Lung (tissue), 12 donors: ENCODE data around the gene ETF1. TPM values are rescaled to one million over a fixed set of nuclear protein-coding genes. Genes with fewer than 3 reads are reported as not detected.

Experiments used
- ATAC-seq: fragments of 200-7000 bp; cut with Tn5 transposase; one replicate; pipeline ENCODE4 v1.9.1; 2020; ENCODE audit warnings: moderate number of reproducible peaks; ENCODE audit not compliant: insufficient read depth, low FRiP score
- DNase-seq, 3 donors: peaks; one replicate each; pipeline ENCODE4 v3.0.0-alpha.2; 2013 to 2017
- H3K27ac ChIP-seq, 2 donors: one replicate each; pipeline ENCODE4 v1.5.1; 2013; ENCODE audit warnings: mild to moderate bottlenecking in 2 of 2, moderate library complexity in 2 of 2, control low read depth in 1 of 2, inconsistent platforms in 1 of 2, low read depth in 1 of 2, low read length in 1 of 2
- H3K27me3 ChIP-seq, 3 donors: one replicate each; pipeline ENCODE4 v1.5.1; 2013; ENCODE audit warnings: low read length in 2 of 3; ENCODE audit not compliant: control insufficient read depth in 3 of 3, insufficient read depth in 3 of 3
- H3K36me3 ChIP-seq, 4 donors: one replicate each; pipeline ENCODE4 v1.5.1; 2013; ENCODE audit warnings: low read length in 4 of 4, mild to moderate bottlenecking in 1 of 4, moderate library complexity in 1 of 4; ENCODE audit not compliant: control insufficient read depth in 4 of 4, insufficient read depth in 4 of 4
- H3K4me1 ChIP-seq, 5 donors: one replicate each; pipeline ENCODE4 v1.5.1; 2013; ENCODE audit warnings: low read length in 5 of 5, mild to moderate bottlenecking in 2 of 5, moderate library complexity in 1 of 5; ENCODE audit not compliant: control insufficient read depth in 5 of 5, insufficient read depth in 5 of 5
- H3K4me3 ChIP-seq: one replicate; pipeline ENCODE4 v1.5.1; 2013; ENCODE audit warnings: mild to moderate bottlenecking, control low read depth, moderate library complexity
- H3K9ac ChIP-seq, 2 donors: one replicate each; pipeline ENCODE4 v1.5.1; 2013; ENCODE audit warnings: low read length in 2 of 2, control low read depth in 1 of 2; ENCODE audit not compliant: insufficient read depth in 1 of 2
- H3K9me3 ChIP-seq, 4 donors: one replicate each; pipeline ENCODE4 v1.5.1; 2013; ENCODE audit warnings: low read length in 3 of 4, mild to moderate bottlenecking in 1 of 4, moderate library complexity in 1 of 4; ENCODE audit not compliant: control insufficient read depth in 4 of 4, insufficient read depth in 3 of 4
- WGBS, 2 donors: extraction: QIAGEN DNeasy Blood & Tissue Kit; methylation state at CpG; one replicate each; pipeline ENCODE4 v1.1.7; 2013; 5-methylcytosine and 5-hydroxymethylcytosine counted together
- polyA plus RNA-seq, 2 donors: library from polyadenylated mRNA; stranded (reverse); fragments of 200-250 nt; gene quantifications; one replicate each; pipeline ENCODE4 v1.2.1, GENCODE V29; 2013
- total RNA-seq, 2 donors: library from RNA; depleted of rRNA in 1 of 2; stranded (reverse); fragments of >200 nt in 1 of 2; gene quantifications; one replicate each; pipeline ENCODE4 v1.2.1, GENCODE V29; 2014 to 2021
- TF ChIP-seq, protein P1 (sequence below): IDR thresholded peaks from 2 replicates; pipeline ENCODE4 v1.5.1; 2012; ENCODE audit warnings: mild to moderate bottlenecking; ENCODE audit errors: control extremely low read depth, extremely low read depth
- donor health status: control.
- donor health status: control.
- donor health status: Bipolar disorder and iron deficiency.
- donor health status: healthy.
- donor health status: DM: yes; HTN: yes; CAD: no.

Gene ETF1
- total and polyA plus RNA-seq, 4 donors: 36.9 to 99.2 (median 62.8) TPM

DNA sequence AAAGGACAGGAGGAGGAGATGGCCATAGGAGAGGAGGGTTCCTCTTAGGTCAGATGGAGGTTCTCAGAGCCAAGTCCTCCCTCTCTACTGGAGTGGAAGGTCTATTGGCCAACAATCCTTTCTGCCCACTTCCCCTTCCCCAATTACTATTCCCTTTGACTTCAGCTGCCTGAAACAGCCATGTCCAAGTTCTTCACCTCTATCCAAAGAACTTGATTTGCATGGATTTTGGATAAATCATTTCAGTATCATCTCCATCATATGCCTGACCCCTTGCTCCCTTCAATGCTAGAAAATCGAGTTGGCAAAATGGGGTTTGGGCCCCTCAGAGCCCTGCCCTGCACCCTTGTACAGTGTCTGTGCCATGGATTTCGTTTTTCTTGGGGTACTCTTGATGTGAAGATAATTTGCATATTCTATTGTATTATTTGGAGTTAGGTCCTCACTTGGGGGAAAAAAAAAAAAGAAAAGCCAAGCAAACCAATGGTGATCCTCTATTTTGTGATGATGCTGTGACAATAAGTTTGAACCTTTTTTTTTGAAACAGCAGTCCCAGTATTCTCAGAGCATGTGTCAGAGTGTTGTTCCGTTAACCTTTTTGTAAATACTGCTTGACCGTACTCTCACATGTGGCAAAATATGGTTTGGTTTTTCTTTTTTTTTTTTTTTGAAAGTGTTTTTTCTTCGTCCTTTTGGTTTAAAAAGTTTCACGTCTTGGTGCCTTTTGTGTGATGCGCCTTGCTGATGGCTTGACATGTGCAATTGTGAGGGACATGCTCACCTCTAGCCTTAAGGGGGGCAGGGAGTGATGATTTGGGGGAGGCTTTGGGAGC, 74.7 kb downstream of the ETF1 start:
- no peak overlapping the region for H3K4me3 ChIP-seq
- H3K4me1 ChIP-seq: peaks cover 0 to 20% (median under 1%) of the 10 kb centered on the region in 5 donors
- peaks cover 0 to 6% (median 0%) of the 10 kb centered on the region in 3 donors for H3K27me3 ChIP-seq
- no peaks in the 10 kb centered on the region for H3K9me3 ChIP-seq
- no peak overlapping the region for H3K9ac ChIP-seq
- ATAC-seq (no peak), DNase-seq (peak in 2 of 3 donors; percentile 54 to 60)
- peaks cover 0 to 9% (median 3%) of the 10 kb centered on the region in 4 donors for H3K36me3 ChIP-seq
- WGBS, 2 donors: 91 to 93% methylated on average over 7 of the region's 7 CpGs
- no peak overlapping the region for H3K27ac ChIP-seq
- TF ChIP-seq, protein P1, sequence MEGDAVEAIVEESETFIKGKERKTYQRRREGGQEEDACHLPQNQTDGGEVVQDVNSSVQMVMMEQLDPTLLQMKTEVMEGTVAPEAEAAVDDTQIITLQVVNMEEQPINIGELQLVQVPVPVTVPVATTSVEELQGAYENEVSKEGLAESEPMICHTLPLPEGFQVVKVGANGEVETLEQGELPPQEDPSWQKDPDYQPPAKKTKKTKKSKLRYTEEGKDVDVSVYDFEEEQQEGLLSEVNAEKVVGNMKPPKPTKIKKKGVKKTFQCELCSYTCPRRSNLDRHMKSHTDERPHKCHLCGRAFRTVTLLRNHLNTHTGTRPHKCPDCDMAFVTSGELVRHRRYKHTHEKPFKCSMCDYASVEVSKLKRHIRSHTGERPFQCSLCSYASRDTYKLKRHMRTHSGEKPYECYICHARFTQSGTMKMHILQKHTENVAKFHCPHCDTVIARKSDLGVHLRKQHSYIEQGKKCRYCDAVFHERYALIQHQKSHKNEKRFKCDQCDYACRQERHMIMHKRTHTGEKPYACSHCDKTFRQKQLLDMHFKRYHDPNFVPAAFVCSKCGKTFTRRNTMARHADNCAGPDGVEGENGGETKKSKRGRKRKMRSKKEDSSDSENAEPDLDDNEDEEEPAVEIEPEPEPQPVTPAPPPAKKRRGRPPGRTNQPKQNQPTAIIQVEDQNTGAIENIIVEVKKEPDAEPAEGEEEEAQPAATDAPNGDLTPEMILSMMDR: no peak

DNA sequence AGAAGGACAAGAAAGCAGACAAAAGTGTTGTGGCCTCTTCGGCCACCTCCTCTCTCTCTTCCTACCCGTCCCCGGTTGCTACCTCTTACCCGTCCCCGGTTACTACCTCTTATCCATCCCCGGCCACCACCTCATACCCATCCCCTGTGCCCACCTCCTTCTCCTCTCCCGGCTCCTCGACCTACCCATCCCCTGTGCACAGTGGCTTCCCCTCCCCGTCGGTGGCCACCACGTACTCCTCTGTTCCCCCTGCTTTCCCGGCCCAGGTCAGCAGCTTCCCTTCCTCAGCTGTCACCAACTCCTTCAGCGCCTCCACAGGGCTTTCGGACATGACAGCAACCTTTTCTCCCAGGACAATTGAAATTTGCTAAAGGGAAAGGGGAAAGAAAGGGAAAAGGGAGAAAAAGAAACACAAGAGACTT, 75.3 kb downstream of the ETF1 start:
- peaks cover 0 to 6% (median 0%) of the 10 kb centered on the region in 3 donors for H3K27me3 ChIP-seq
- WGBS, 2 donors: 84 to 90% methylated on average over 14 of the region's 14 CpGs
- H3K27ac ChIP-seq: no peak overlapping the region
- no peak for ATAC-seq
- H3K9ac ChIP-seq: no peak overlapping the region
- H3K4me3 ChIP-seq: peak overlapping the region; percentile 66
- TF ChIP-seq, protein P1: no peak
- no peaks in the 10 kb centered on the region for H3K9me3 ChIP-seq
- peaks cover 0 to 23% (median 2%) of the 10 kb centered on the region in 5 donors for H3K4me1 ChIP-seq
- H3K36me3 ChIP-seq: peaks cover 0 to 9% (median 3%) of the 10 kb centered on the region in 4 donors
- DNase-seq: no peak

DNA sequence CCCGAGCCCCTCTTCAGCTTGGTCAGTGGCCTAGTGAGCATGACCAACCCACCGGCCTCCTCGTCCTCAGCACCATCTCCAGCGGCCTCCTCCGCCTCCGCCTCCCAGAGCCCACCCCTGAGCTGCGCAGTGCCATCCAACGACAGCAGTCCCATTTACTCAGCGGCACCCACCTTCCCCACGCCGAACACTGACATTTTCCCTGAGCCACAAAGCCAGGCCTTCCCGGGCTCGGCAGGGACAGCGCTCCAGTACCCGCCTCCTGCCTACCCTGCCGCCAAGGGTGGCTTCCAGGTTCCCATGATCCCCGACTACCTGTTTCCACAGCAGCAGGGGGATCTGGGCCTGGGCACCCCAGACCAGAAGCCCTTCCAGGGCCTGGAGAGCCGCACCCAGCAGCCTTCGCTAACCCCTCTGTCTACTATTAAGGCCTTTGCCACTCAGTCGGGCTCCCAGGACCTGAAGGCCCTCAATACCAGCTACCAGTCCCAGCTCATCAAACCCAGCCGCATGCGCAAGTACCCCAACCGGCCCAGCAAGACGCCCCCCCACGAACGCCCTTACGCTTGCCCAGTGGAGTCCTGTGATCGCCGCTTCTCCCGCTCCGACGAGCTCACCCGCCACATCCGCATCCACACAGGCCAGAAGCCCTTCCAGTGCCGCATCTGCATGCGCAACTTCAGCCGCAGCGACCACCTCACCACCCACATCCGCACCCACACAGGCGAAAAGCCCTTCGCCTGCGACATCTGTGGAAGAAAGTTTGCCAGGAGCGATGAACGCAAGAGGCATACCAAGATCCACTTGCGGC, 75.9 kb downstream of the ETF1 start:
- Histone ChIP-seq H3K27me3 (peaks cover 0 to 6% (median 0%) of the 10 kb centered on the region in 3 donors), H3K9ac (no peak overlapping the region), H3K36me3 (peaks cover 0 to 9% (median 3%) of the 10 kb centered on the region in 4 donors), H3K9me3 (no peaks in the 10 kb centered on the region), H3K4me3 (peak overlapping the region; percentile 66), H3K4me1 (peaks cover 0 to 23% (median 2%) of the 10 kb centered on the region in 5 donors), H3K27ac (no peak overlapping the region)
- no peak for ATAC-seq
- DNase-seq: peak in 2 of 3 donors; percentile 56 to 65
- 94 to 97% methylated on average over 45 of the region's 45 CpGs for WGBS, 2 donors
- TF ChIP-seq, protein P1: no peak
